ENCODE results near the gene TMEM185A.
"Not testable (repeated sequence)": the region's sequence is repeated elsewhere in the genome, so short reads cannot be mapped to it uniquely, and the experiment has no call there.

GRCh38 chrX:149547782-149548181, 83.8 kb downstream of the TMEM185A start:
- not testable (repeated sequence) for TF ChIP-seq POLR2A, CTCF (IDR thresholded peaks at IDR 0.05)

All from right lobe of liver (tissue), 4 donors.